Measurements from ENCODE around the gene ZNHIT1. TPM values are rescaled to one million over a fixed set of nuclear protein-coding genes. Genes with fewer than 3 reads are reported as not detected.
"Not testable (repeated sequence)": the region's sequence is repeated elsewhere in the genome, so short reads cannot be mapped to it uniquely, and the experiment has no call there.

ZNHIT1 gene
- total RNA-seq, 1 experiment from 2014 or later = 211 TPM

DNA sequence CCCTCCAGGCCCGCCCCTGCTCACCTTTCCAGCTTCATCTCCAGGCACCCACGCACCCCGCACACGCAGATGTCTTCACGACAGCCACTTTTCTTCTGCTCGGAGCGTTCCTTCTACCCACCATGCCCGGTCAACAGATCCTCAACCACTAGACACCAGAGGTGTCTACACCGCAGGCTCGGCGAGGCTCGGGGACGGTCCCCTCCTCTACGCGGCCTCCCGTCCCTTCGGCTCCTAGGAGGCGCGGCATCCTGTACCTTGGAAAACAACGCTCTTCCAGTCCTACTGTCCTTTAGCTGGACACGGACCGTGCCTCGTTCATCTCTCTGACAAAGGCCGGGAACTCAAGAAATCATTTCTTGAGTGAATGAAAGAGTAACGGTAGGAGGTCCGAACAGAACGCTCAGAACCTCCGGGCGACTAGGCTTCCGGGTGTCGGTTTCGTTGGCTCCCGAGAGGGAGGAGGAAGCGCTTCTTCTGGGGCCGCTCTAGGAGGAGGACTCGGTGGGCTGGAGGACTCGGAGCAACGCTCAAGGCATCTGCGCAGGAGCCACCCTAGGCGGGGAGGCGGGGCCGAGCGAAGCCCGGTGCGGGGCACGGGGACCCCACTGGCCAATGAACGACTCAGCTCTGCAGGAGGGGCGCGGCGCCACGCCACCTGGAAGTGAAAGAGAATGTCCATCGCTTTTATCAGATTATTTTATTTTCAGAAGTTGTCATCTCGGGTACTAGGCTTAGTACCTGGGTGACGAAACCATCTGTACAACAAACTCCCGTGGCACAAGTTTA lies 34.1 kb downstream of the ZNHIT1 start:
- peak; percentile 99 for DNase-seq (ENCODE audit: low read depth, low spot score)
- in situ Hi-C loops (cut with HindIII; ENCODE audit: low pct_unique_long_range_greater_than_20kb, low sequenced_read_pairs) = no loop called here

DNA sequence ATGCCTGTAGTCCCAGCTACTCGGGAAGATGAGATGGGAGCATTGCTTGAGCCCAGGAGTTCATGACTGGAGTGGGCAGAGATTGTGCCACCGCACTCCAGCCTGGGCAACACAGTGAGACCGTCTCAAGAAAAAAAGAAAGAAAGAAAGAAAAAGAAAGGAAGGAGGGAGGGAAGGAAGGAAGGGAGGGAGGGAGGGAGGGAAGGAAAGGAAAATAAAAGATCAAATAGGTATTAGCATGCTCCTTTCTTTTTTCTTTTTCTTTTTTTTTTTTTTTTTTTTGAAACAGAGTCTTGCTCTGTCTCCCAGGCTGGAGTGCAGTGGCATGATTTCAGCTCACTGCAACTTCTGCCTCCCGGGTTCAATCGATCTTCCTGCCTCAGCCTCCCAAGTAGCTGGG lies 35.2 kb downstream of the ZNHIT1 start:
- DNase-seq (ENCODE audit: low read depth, low spot score); in situ Hi-C loops (cut with HindIII; ENCODE audit: low pct_unique_long_range_greater_than_20kb, low sequenced_read_pairs): not testable (repeated sequence)

DNA sequence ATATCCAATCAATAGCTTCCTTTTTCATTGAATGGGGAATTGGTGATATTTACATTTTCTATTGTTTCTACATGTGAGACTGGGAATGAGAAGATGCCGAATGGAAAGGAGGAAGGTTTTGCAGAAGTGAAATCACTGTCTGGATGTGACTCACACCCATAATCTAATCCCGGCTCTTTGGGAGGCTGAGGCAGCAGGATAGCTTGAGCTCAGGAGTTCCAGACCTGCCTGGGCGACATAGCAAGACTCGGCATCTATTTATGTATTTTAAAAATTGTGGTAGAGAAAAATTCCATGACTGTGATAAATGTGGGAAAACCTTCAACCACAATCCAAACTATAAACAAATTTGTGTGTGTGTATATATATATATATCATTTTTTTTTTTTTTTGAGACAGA lies 37.8 kb downstream of the ZNHIT1 start:
- in situ Hi-C loops (cut with HindIII; ENCODE audit: low pct_unique_long_range_greater_than_20kb, low sequenced_read_pairs) = no loop called here
- DNase-seq (ENCODE audit: low read depth, low spot score) = no peak

DNA sequence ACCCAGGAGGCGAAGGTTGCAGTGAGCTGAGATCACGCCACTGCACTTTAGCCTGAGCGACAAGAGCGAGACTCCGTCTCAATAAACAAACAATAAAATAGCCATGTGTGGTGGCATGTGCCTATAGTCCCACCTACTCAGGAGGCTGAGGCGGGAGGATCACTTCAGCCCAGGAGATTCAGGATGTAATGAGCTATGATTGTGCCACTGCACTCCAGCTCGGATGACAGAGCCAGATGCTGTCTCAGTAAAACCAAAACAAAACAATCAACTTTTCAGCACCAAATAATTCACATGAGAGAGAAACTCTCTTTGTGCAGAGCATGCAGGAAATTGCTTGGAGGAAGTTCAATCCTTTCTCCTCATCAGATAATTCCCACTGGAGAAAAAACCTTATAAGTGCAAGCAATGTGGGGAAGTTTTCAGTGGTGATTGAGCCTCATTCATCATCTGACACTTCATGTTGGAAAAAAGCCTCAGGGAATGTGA lies 40.3 kb downstream of the ZNHIT1 start:
- DNase-seq (ENCODE audit: low read depth, low spot score) = peak; percentile 87
- in situ Hi-C loops (cut with HindIII; ENCODE audit: low pct_unique_long_range_greater_than_20kb, low sequenced_read_pairs) = no loop called here

DNA sequence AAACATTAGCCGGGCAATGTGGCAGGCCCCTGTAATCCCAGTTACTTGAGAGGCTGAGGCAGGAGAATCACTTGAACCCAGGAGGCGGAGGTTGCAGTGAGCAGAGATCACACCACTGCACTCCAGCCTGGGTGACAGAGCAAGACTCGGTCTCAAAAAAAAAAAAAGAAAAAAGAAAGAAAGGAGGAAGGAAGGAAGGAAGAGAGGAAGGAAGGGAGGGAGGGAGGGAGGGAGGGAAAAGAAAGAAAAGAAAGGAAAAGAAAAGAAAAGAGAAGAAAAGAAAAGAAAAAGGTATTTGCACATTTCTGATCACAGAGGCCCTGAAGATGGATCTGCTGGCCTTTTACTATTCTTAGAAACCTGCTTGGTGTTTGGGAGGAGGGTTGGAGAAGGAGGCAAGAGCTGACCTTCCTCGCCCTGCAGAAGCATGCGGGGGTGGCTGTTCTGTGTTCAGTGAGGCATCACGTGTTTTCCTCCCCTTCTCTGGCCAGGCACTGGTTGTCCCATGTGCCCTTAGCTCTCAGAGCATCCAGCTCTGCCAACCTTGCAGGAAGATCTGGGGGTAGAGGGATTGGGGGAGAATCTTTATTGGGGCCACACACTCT lies 46.2 kb downstream of the ZNHIT1 start:
- DNase-seq (ENCODE audit: low read depth, low spot score) = peak; percentile 74
- in situ Hi-C loops (cut with HindIII; ENCODE audit: low pct_unique_long_range_greater_than_20kb, low sequenced_read_pairs) = not testable (repeated sequence)

DNA sequence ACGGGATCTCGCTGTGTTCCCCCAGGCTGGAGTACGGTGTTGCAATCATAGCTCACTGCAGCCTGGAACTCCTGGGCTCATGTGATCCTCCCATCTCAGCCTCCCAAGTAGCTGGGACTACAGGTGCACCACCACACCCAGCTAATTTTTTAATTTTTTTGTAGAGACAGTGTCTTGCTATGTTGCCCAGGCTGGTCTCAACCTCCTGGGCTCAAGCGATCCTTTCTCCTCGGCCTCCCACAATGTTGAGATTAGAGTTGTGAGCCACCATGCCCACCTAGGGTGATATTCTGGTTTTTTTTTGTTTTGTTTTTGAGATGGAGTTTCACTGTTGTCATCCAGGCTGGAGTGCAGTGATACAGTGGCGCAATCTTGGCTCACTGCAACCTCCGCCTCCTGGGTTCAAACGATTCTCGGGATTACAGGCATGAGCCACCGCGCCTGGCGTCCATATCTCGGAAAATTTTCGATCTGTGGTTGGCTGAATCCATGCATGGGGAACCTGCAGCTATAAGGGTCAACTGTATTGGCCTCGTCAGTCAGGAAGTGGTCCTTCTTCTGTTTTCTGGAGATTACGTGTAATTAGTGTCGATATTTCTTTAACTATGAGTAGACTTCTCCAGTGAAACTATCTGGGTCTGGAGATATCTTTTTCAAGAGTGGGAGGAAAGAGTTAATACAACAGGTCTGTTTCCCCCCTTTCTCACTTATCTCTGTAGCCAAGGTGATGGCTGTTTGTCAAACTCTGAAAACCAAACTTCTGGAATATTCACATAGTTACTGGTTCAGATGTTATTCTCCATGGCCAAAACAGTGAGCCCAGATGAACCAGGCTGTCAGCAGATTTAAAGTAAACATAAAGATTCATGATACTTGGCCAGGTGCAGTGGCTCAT lies 47.9 kb downstream of the ZNHIT1 start:
- no peak for DNase-seq (ENCODE audit: low read depth, low spot score)
- in situ Hi-C loops (cut with HindIII; ENCODE audit: low pct_unique_long_range_greater_than_20kb, low sequenced_read_pairs) = no loop called here

DNA sequence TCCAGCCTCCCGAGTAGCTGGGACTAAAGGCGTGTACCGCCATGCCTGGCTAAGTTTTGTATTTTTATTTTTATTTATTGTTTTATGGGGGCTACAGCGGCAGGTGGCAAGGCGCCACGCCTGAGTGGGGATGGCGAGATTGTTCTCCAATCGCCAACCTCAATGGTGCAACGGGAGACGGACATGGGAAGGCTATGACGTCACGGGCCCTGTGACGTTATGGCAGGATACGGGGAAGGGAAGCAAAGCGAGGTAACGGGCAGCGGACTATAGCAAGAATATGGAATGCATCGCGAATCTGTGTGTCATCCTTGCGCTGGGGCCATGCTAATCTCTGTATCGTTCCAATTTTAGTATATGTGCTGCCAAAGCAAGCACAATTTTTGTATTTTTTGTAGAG lies 51.7 kb downstream of the ZNHIT1 start:
- in situ Hi-C loops (cut with HindIII; ENCODE audit: low pct_unique_long_range_greater_than_20kb, low sequenced_read_pairs) = no loop called here
- DNase-seq (ENCODE audit: low read depth, low spot score) = no peak

DNA sequence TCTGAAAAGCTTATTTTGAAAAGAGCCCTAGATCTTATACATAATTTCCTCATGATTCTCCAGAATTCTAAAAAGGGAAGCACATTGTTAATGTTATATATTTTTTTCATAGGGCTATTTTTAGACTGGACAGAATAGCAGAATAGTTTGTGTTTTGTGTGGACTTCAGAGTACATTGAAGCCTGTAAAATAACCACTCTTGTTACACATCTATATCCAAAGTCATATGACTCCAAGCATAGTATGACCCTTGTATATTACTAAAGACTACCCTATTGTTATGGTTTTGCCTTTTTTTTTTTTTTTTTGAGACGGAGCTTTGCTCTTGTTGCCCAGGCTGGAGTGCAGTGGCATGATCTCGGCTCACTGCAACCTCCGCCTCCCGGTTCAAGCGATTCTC lies 53.1 kb downstream of the ZNHIT1 start:
- in situ Hi-C loops (cut with HindIII; ENCODE audit: low pct_unique_long_range_greater_than_20kb, low sequenced_read_pairs) = no loop called here
- peak; percentile 99 for DNase-seq (ENCODE audit: low read depth, low spot score)

DNA sequence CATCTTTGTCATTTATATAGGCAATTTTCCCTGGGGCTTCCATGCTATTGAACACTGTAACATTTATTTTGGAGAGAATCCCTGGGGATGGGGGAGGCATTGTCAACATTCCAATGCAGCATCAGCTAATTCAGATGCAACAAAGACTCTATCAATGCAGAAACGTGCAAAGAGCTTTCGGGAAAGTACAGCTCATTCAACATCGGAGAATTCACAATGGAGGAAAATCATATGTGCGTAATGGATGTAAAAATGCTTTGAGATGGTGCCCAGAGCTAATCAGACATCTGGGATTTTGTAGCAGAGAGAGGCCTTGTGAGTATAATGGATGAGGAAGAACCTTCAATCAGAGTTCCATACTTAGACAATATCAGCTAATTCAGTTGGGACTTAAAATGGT lies 55.2 kb downstream of the ZNHIT1 start:
- DNase-seq (ENCODE audit: low read depth, low spot score) = peak; percentile 94
- in situ Hi-C loops (cut with HindIII; ENCODE audit: low pct_unique_long_range_greater_than_20kb, low sequenced_read_pairs) = no loop called here

Small RNA genes lying within 50 kb of the gene (small RNA-seq; reads per million reads assigned to genes)
- 0 reads per million in 2 experiments for gene RNU6-1104P

Other genes starting within 250 kb of the ZNHIT1 start
- gene MUC12, start 248.6 kb upstream of the ZNHIT1 start, total RNA-seq (2014; rRNA removed; shearing (Covaris generic)) = not detected in 2 replicates
- gene MUC17, start 198.1 kb upstream of the ZNHIT1 start, total RNA-seq (2014; rRNA removed; shearing (Covaris generic)) = not detected in 2 replicates
- 6.9 and 7.5 TPM in 2 replicates for gene TRIM56, start 132.7 kb upstream of the ZNHIT1 start, total RNA-seq (2014; rRNA removed; shearing (Covaris generic))
- 0.27 TPM in 1 of 2 replicates, not detected in the other for gene SERPINE1, start 91.1 kb upstream of the ZNHIT1 start, total RNA-seq (2014; rRNA removed; shearing (Covaris generic))
- gene AP1S1, start 63.7 kb upstream of the ZNHIT1 start, total RNA-seq (2014; rRNA removed; shearing (Covaris generic)) = 329 and 367 TPM in 2 replicates
- gene VGF, start 52.6 kb upstream of the ZNHIT1 start, total RNA-seq (2014; rRNA removed; shearing (Covaris generic)) = 848 and 983 TPM in 2 replicates
- gene NAT16, start 37.9 kb upstream of the ZNHIT1 start, total RNA-seq (2014; rRNA removed; shearing (Covaris generic)) = 1.5 and 3.9 TPM in 2 replicates
- gene MOGAT3, start 17.1 kb upstream of the ZNHIT1 start, total RNA-seq (2014; rRNA removed; shearing (Covaris generic)) = not detected in 2 replicates
- 275 and 325 TPM in 2 replicates for gene PLOD3, start 584 bp upstream of the ZNHIT1 start, total RNA-seq (2014; rRNA removed; shearing (Covaris generic))
- gene CLDN15, start 19.6 kb downstream of the ZNHIT1 start, total RNA-seq (2014; rRNA removed; shearing (Covaris generic)) = 8.4 and 9.2 TPM in 2 replicates
- 252 and 310 TPM in 2 replicates for gene FIS1, start 26.9 kb downstream of the ZNHIT1 start, total RNA-seq (2014; rRNA removed; shearing (Covaris generic))
- gene IFT22, start 103.6 kb downstream of the ZNHIT1 start, total RNA-seq (2014; rRNA removed; shearing (Covaris generic)) = 28.9 and 32.5 TPM in 2 replicates
- gene COL26A1, start 144.7 kb downstream of the ZNHIT1 start, total RNA-seq (2014; rRNA removed; shearing (Covaris generic)) = 0.18 and 0.85 TPM in 2 replicates

All from SK-MEL-5 (cell line).